HEK293 (cell line): Measurements from ENCODE around the gene ASNS.

Source experiments
- GLIS2 ChIP-seq: fragments of 450-650 bp; formaldehyde crosslinking; IDR thresholded peaks from 2 replicates; pipeline ENCODE4 v1.5.1; 2016; ENCODE audit warnings: missing biosample characterization, missing genetic modification characterization
- HOXD13 ChIP-seq: sonication (generic); formaldehyde crosslinking; IDR thresholded peaks from 2 replicates; pipeline ENCODE4 v1.8.0; 2022; ENCODE audit warnings: missing genetic modification reagents, borderline replicate concordance
- KLF16 ChIP-seq: fragments of 450-650 bp; formaldehyde crosslinking; IDR thresholded peaks from 2 replicates; pipeline ENCODE4 v1.5.1; 2017; ENCODE audit warnings: missing biosample characterization, missing genetic modification characterization
- KLF9 ChIP-seq: fragments of 450-650 bp; formaldehyde crosslinking; IDR thresholded peaks from 2 replicates; pipeline ENCODE4 v1.5.1; 2016; ENCODE audit warnings: missing biosample characterization, missing genetic modification characterization, low read depth
- MYNN ChIP-seq: fragments of 450-650 bp; formaldehyde crosslinking; IDR thresholded peaks from 2 replicates; pipeline ENCODE4 v1.5.1; 2016; ENCODE audit warnings: missing biosample characterization, missing genetic modification characterization, borderline replicate concordance
- PRDM2 ChIP-seq: fragments of 450-650 bp; formaldehyde crosslinking; IDR thresholded peaks from 2 replicates; pipeline ENCODE4 v1.5.1; 2016; ENCODE audit warnings: missing biosample characterization, missing genetic modification characterization, borderline replicate concordance
- SP2 ChIP-seq: fragments of 450-650 bp; formaldehyde crosslinking; IDR thresholded peaks from 2 replicates; pipeline ENCODE4 v1.5.1; 2016; ENCODE audit warnings: missing biosample characterization, missing genetic modification characterization
- ZBTB10 ChIP-seq: fragments of 450-650 bp; formaldehyde crosslinking; IDR thresholded peaks from 2 replicates; pipeline ENCODE4 v1.5.1; 2016; ENCODE audit warnings: missing biosample characterization, missing genetic modification characterization
- ZBTB17 ChIP-seq: fragments of 450-650 bp; formaldehyde crosslinking; IDR thresholded peaks from 2 replicates; pipeline ENCODE4 v1.5.1; 2016; ENCODE audit warnings: missing biosample characterization, missing genetic modification characterization
- ZBTB26 ChIP-seq: fragments of 450-650 bp; formaldehyde crosslinking; optimal IDR thresholded peaks from 2 replicates; pipeline ENCODE3; 2016; ENCODE audit warnings: missing biosample characterization, mild to moderate bottlenecking, missing genetic modification characterization
- ZIC2 ChIP-seq: fragments of 450-650 bp; formaldehyde crosslinking; IDR thresholded peaks from 2 replicates; pipeline ENCODE4 v1.5.1; 2016; ENCODE audit warnings: missing biosample characterization, missing genetic modification characterization
- ZNF155 ChIP-seq: fragments of 450-650 bp; formaldehyde crosslinking; IDR thresholded peaks from 2 replicates; pipeline ENCODE4 v1.5.1; 2016; ENCODE audit warnings: missing biosample characterization, missing genetic modification characterization
- ZNF335 ChIP-seq: fragments of 450-650 bp; formaldehyde crosslinking; conservative IDR thresholded peaks from 2 replicates; pipeline ENCODE4 v1.5.1; 2016; ENCODE audit warnings: missing biosample characterization, missing genetic modification characterization
- ZNF341 ChIP-seq: fragments of 450-650 bp; formaldehyde crosslinking; IDR thresholded peaks from 2 replicates; pipeline ENCODE4; 2016; ENCODE audit warnings: low read depth, missing biosample characterization, missing genetic modification characterization
- ZNF354C ChIP-seq: fragments of 450-650 bp; formaldehyde crosslinking; IDR thresholded peaks from 2 replicates; pipeline ENCODE4 v1.5.1; 2016; ENCODE audit warnings: missing biosample characterization, missing genetic modification characterization, low read depth, borderline replicate concordance
- ZNF37A ChIP-seq: fragments of 450-650 bp; IDR thresholded peaks from 2 replicates; pipeline ENCODE4 v1.5.1; 2018; ENCODE audit warnings: missing biosample characterization, missing genetic modification characterization
- ZNF423 ChIP-seq: fragments of 450-650 bp; formaldehyde crosslinking; IDR thresholded peaks from 2 replicates; pipeline ENCODE4 v1.5.1; 2016; ENCODE audit warnings: missing biosample characterization, missing genetic modification characterization
- ZNF48 ChIP-seq: fragments of 450-650 bp; formaldehyde crosslinking; IDR thresholded peaks from 2 replicates; pipeline ENCODE4 v1.5.1; 2016; ENCODE audit warnings: missing biosample characterization, missing genetic modification characterization
- ZNF488 ChIP-seq: fragments of 450-650 bp; formaldehyde crosslinking; IDR thresholded peaks from 2 replicates; pipeline ENCODE4 v1.5.1; 2016; ENCODE audit warnings: missing biosample characterization, missing genetic modification characterization
- ZNF596 ChIP-seq: fragments of 450-650 bp; IDR thresholded peaks from 2 replicates; pipeline ENCODE4 v1.5.0; 2018; ENCODE audit warnings: missing biosample characterization, mild to moderate bottlenecking, missing genetic modification characterization, moderate library complexity
- ZNF639 ChIP-seq: fragments of 450-650 bp; formaldehyde crosslinking; IDR thresholded peaks from 2 replicates; pipeline ENCODE4 v1.5.1; 2016; ENCODE audit warnings: missing biosample characterization, missing genetic modification characterization
- ZNF645 ChIP-seq: fragments of 450-650 bp; formaldehyde crosslinking; IDR thresholded peaks from 2 replicates; pipeline ENCODE4; 2016; ENCODE audit warnings: missing biosample characterization, missing genetic modification characterization
- ZNF704 ChIP-seq: fragments of 450-650 bp; formaldehyde crosslinking; IDR thresholded peaks from 2 replicates; pipeline ENCODE4 v1.5.1; 2016; ENCODE audit warnings: missing biosample characterization, missing genetic modification characterization
- ZNF837 ChIP-seq: fragments of 450-650 bp; formaldehyde crosslinking; IDR thresholded peaks from 2 replicates; pipeline ENCODE4 v1.5.1; 2016; ENCODE audit warnings: missing biosample characterization, missing genetic modification characterization
- ZSCAN23 ChIP-seq: fragments of 450-650 bp; formaldehyde crosslinking; IDR thresholded peaks from 2 replicates; pipeline ENCODE4 v1.5.1; 2016; ENCODE audit warnings: missing biosample characterization, missing genetic modification characterization
- ZXDB ChIP-seq: fragments of 450-650 bp; formaldehyde crosslinking; IDR thresholded peaks from 2 replicates; pipeline ENCODE4 v1.5.1; 2016; ENCODE audit warnings: missing biosample characterization, missing genetic modification characterization

The ASNS gene

GRCh38 chr7:97872025-97872669 lies at the start of gene ASNS (continued):
- TF ChIP-seq ZSCAN23 (tag by site-specific recombination) (no peak), ZNF423 (no peak), KLF16 (tag by site-specific recombination) (peak; percentile 79; the same call in 1 of the 2 replicates), ZBTB17 (tag by site-specific recombination) (peak; percentile 77), SP2 (tag by site-specific recombination) (peak; percentile 79), MYNN (tag by site-specific recombination) (no peak; the same call in 1 of the 2 replicates), PRDM2 (tag by site-specific recombination) (no peak; the same call in 1 of the 2 replicates), GLIS2 (tag by site-specific recombination) (peak; percentile 59), ZNF596 (no peak), ZNF48 (no peak), ZIC2 (peak; percentile 25; the same call in 1 of the 2 replicates), HOXD13 (CRISPR knock-in tag) (peak; percentile 99), KLF9 (peak; percentile 71), ZNF335 (tag by site-specific recombination) (peak; percentile 96), ZNF837 (tag by site-specific recombination) (no peak), ZBTB26 (tag by site-specific recombination) (peak; percentile 89), ZNF645 (tag by site-specific recombination) (no peak), ZNF354C (tag by site-specific recombination) (no peak), ZNF37A (tag by site-specific recombination) (no peak), ZNF704 (tag by site-specific recombination) (no peak), ZNF639 (0 out of 2 replicates have a peak, but pooled peaks have one; percentile 12), ZNF155 (tag by site-specific recombination) (no peak), ZBTB10 (peak; percentile 83), ZNF341 (tag by site-specific recombination) (peak; percentile 67), ZNF488 (no peak), ZXDB (peak; percentile 89)
